Endothelial cell of umbilical vein (primary cell): Measurements from ENCODE around the gene SLC44A1.

Experiments
- EZH2 ChIP-seq: IDR thresholded peaks from 2 replicates; pipeline ENCODE4 v1.6.1; 2012; ENCODE audit warnings: borderline replicate concordance, low read depth, mild to moderate bottlenecking, moderate library complexity, low read length, inconsistent platforms; ENCODE audit not compliant: severe bottlenecking
- FOS ChIP-seq: IDR thresholded peaks from 2 replicates; pipeline ENCODE4 v1.6.1; 2011; ENCODE audit warnings: mild to moderate bottlenecking, low read length, moderate library complexity, borderline replicate concordance; ENCODE audit not compliant: insufficient read depth
- GATA2 ChIP-seq: IDR thresholded peaks from 2 replicates; pipeline ENCODE4 v1.7.0; 2011; ENCODE audit warnings: low read depth, mild to moderate bottlenecking, moderate library complexity, mixed read lengths, low read length; ENCODE audit not compliant: insufficient read length, insufficient read depth
- MAX ChIP-seq: IDR thresholded peaks from 2 replicates; pipeline ENCODE4 v1.6.1; 2011; ENCODE audit not compliant: insufficient read depth, insufficient read length
- MYC ChIP-seq: IDR thresholded peaks from one replicate; pipeline ENCODE4 v1.6.1; 2011; ENCODE audit warnings: mild to moderate bottlenecking, low read depth, low read length
- POLR2A ChIP-seq: IDR thresholded peaks from 2 replicates; pipeline ENCODE4 v1.6.1; 2012; ENCODE audit warnings: low read depth, mild to moderate bottlenecking, control low read depth, low read length
- TF ChIP-seq, protein P1 (sequence below), 2 donors: IDR thresholded peaks; 1 replicate in 1 of 2; 2 replicates in 1 of 2; pipeline ENCODE4 v1.5.1; 2011; ENCODE audit warnings: low read length in 2 of 2, mild to moderate bottlenecking in 2 of 2, moderate library complexity in 2 of 2, control low read depth in 1 of 2, inconsistent platforms in 1 of 2, low read depth in 1 of 2; ENCODE audit not compliant: insufficient read depth in 1 of 2; ENCODE audit errors: extremely low read depth in 1 of 2

DNA sequence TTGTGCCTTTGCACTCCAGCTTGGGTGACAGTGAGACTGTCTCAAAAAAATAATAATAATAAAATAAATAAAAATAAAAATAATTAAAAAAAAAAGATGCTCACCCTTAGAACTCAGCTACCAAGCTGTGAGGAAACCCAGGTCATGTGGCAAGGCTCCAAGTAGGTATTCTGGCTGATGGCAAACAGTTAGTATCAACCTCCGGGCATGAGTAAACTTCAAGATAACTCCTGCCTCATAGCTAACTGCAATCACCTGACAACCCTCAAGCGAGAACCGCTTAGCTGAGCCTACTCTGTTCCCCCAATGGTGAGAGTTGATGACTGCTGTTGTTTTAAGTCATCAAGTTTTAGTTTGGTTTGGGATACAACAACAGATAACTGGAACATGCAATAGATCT is 6.1 kb upstream of the SLC44A1 start:
- TF ChIP-seq, protein P1, sequence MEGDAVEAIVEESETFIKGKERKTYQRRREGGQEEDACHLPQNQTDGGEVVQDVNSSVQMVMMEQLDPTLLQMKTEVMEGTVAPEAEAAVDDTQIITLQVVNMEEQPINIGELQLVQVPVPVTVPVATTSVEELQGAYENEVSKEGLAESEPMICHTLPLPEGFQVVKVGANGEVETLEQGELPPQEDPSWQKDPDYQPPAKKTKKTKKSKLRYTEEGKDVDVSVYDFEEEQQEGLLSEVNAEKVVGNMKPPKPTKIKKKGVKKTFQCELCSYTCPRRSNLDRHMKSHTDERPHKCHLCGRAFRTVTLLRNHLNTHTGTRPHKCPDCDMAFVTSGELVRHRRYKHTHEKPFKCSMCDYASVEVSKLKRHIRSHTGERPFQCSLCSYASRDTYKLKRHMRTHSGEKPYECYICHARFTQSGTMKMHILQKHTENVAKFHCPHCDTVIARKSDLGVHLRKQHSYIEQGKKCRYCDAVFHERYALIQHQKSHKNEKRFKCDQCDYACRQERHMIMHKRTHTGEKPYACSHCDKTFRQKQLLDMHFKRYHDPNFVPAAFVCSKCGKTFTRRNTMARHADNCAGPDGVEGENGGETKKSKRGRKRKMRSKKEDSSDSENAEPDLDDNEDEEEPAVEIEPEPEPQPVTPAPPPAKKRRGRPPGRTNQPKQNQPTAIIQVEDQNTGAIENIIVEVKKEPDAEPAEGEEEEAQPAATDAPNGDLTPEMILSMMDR (IDR thresholded peaks at IDR 0.05; ENCODE audit: extremely low read depth in 1 of 2, insufficient read depth in 1 of 2, low read depth in 1 of 2, low read length in 2 of 2) = no peak
- TF ChIP-seq POLR2A (no peak), MYC (no peak), MAX (no peak), GATA2 (no peak), EZH2 (no peak), FOS (no peak)
